MCF 10A (cell line): ENCODE data around the gene TMIGD1. TPM values are rescaled to one million over a fixed set of nuclear protein-coding genes. Genes with fewer than 3 reads are reported as not detected.
A peak's percentile ranks its signal among the peaks of the same experiment; 100 is the strongest.

Experiments
- BruUV-seq: library from RNA; stranded (reverse); fragments of 400-500 nt; replicated peaks from 2 replicates; lab custom pipeline; 2021; lab: Mats Ljungman, UMichigan
- CTCF ChIA-PET: fragments of 300-600 bp; sonication (Branson Sonifier 250); formaldehyde crosslinking; extraction: SDS; loops from one replicate; lab custom pipeline; 2021; ENCODE audit warnings: antibody characterized with exemption, inconsistent platforms; lab: Yijun Ruan, JAX
- POLR2A ChIA-PET: fragments of 300-600, 350-650 bp; sonication (Branson Sonifier 250); formaldehyde crosslinking; extraction: SDS; loops from one replicate; lab custom pipeline; 2020; ENCODE audit warnings: antibody characterized with exemption, inconsistent platforms; lab: Yijun Ruan, JAX
- DNase-seq: peaks from one replicate; pipeline ENCODE4 v3.0.0-alpha.2; 2018; ENCODE audit not compliant: unreplicated experiment
- H3K27ac Mint-ChIP-seq: one replicate; pipeline ENCODE4 v1.8.0; 2022; ENCODE audit warnings: mild to moderate bottlenecking, low read depth, mixed read lengths; ENCODE audit not compliant: unreplicated experiment
- H3K27me3 Mint-ChIP-seq: one replicate; pipeline ENCODE4 v1.8.0; 2022; ENCODE audit warnings: mixed read lengths; ENCODE audit not compliant: insufficient read depth, unreplicated experiment
- H3K36me3 Mint-ChIP-seq: one replicate; pipeline ENCODE4 v1.8.0; 2022; ENCODE audit warnings: mild to moderate bottlenecking, moderate library complexity, mixed read lengths; ENCODE audit not compliant: insufficient read depth, unreplicated experiment
- H3K4me1 Mint-ChIP-seq: one replicate; pipeline ENCODE4 v1.8.0; 2022; ENCODE audit warnings: mixed read lengths; ENCODE audit not compliant: insufficient read depth, unreplicated experiment
- H3K4me3 Mint-ChIP-seq: one replicate; pipeline ENCODE4 v1.8.0; 2022; ENCODE audit warnings: mild to moderate bottlenecking, moderate library complexity, mixed read lengths; ENCODE audit not compliant: unreplicated experiment
- H3K9me3 Mint-ChIP-seq: one replicate; pipeline ENCODE4 v1.8.0; 2022; ENCODE audit warnings: mixed read lengths; ENCODE audit not compliant: unreplicated experiment
- CTCF ChIP-seq: fragments of 200-600 bp; IDR thresholded peaks from one replicate; pipeline ENCODE4 v1.8.0; 2022; ENCODE audit warnings: antibody characterized with exemption, mild to moderate bottlenecking; ENCODE audit not compliant: unreplicated experiment
- intact Hi-C: fragments of 100-400 bp; cut with micrococcal nuclease; formaldehyde crosslinking; loops from 2 replicates; pipeline ENCODE4 v1.14.1; 2022
- total RNA-seq: library from RNA; stranded (reverse); gene quantifications from 2 replicates; pipeline ENCODE4 v1.2.3, GENCODE V29; 2022

Gene TMIGD1
- total RNA-seq, 1 experiment from 2014 or later = not detected

DNA sequence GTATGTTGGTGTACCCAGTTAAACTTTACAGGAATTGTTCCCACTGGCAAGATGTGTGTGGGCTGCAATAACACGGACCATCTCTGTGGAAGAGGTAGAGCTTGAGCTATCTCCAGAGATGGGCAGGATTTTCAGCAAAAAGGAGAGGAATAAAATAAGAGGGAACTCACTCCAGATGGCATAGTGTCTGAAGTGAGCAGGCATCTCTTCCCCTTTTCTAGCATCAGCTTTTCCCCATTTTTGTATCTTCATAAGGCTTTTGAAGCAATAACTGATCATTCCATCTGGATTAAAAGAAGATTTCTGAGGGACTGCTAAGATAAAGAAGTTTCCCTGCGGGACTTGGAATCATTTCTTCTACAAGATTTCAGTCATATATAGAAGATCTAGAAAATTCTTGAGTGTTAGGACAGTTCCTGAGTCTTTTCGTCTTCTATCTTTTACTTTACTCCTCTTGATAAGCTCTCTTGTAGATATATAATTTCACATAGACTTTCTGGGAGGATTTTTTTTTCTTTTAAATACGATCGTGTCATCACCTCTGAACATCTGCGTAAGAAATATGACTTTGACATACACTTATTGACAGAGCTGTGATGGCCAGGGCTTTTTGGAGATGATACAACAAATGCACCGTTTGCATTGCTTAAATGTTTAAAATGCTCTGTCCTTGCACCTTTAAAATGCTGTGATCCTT, 46.9 kb upstream of the TMIGD1 start:
- no TSS peak for BruUV-seq
- intact Hi-C loops = loop anchor here (2.0 to 5.0 kb wide), 2 partner anchors 40 to 97 kb away; partner anchors contain the start of gene GOSR1
- CTCF ChIA-PET = interaction anchor here (0.5 to 1.8 kb wide), 6 partner anchors 9 to 97 kb away, joined by 3 to 6 read pairs (median 4); partner anchors contain the start of gene TMIGD1

GRCh38 chr17:30379903-30380381, 46.1 kb upstream of the TMIGD1 start:
- no peaks in the 10 kb centered on the region for H3K27me3 Mint-ChIP-seq
- intact Hi-C loops = loop anchor here (2.0 to 5.0 kb wide), 2 partner anchors 39 to 97 kb away; partner anchors contain the start of gene GOSR1
- POLR2A ChIA-PET = interaction anchor here (0.7 to 4.0 kb wide), 15 partner anchors 9 to 97 kb away, joined by 3 to 24 read pairs (median 8); partner anchors contain the start of gene GOSR1
- H3K36me3 Mint-ChIP-seq = no peaks in the 10 kb centered on the region
- H3K4me1 Mint-ChIP-seq = peaks cover 28% of the 10 kb centered on the region
- CTCF ChIA-PET = interaction anchor here (0.6 to 1.8 kb wide), 8 partner anchors 15 to 98 kb away, joined by 3 to 6 read pairs (median 4); partner anchors contain the start of gene TMIGD1
- peak overlapping the region; percentile 70 for H3K4me3 Mint-ChIP-seq
- peak; percentile 56 for DNase-seq
- H3K27ac Mint-ChIP-seq = peak overlapping the region; percentile 70
- no peaks in the 10 kb centered on the region for H3K9me3 Mint-ChIP-seq
- no peak for TF ChIP-seq CTCF
- no TSS peak for BruUV-seq

More for the DNA sequence above, 46.9 kb upstream of the TMIGD1 start:
- Mint-ChIP-seq H3K4me1 (peaks cover 28% of the 10 kb centered on the region), H3K4me3 (peak overlapping the region; percentile 70), H3K9me3 (no peaks in the 10 kb centered on the region), H3K36me3 (peaks cover 7% of the 10 kb centered on the region), H3K27ac (peak overlapping the region; percentile 70), H3K27me3 (no peaks in the 10 kb centered on the region)
- POLR2A ChIA-PET = interaction anchor here (0.6 to 4.0 kb wide), 19 partner anchors 9 to 351 kb away, joined by 3 to 24 read pairs (median 4); partner anchors contain the start of genes GOSR1 and NSRP1
- no peak for DNase-seq
- no peak for TF ChIP-seq CTCF

- no TSS peak for BruUV-seq
- no peaks in the 10 kb centered on the region for H3K36me3 Mint-ChIP-seq
- H3K9me3 Mint-ChIP-seq = no peaks in the 10 kb centered on the region
- peak overlapping the region; percentile 70 for H3K4me3 Mint-ChIP-seq
- ChIA-PET POLR2A (interaction anchor here (0.5 to 4.0 kb wide), 8 partner anchors 9 to 223 kb away, joined by 3 to 24 read pairs (median 8); partner anchors contain the start of gene GOSR1), CTCF (interaction anchor here (0.5 to 1.8 kb wide), 5 partner anchors 14 to 99 kb away, joined by 3 to 5 read pairs (median 4); no protein-coding TSS in a partner anchor)
- TF ChIP-seq CTCF = no peak
- no peaks in the 10 kb centered on the region for H3K27me3 Mint-ChIP-seq
- H3K27ac Mint-ChIP-seq = peak overlapping the region; percentile 70
- peaks cover 28% of the 10 kb centered on the region for H3K4me1 Mint-ChIP-seq
- peak; percentile 27 for DNase-seq
- intact Hi-C loops = no loop called here
These were observed 45.5 kb upstream of the TMIGD1 start for GRCh38 chr17:30379303-30379902.
